Measurements from ENCODE around the gene PRICKLE3.

Gene PRICKLE3

GRCh38 chrX:49221868-49222267 lies 35.7 kb upstream of the PRICKLE3 start:
- no peak overlapping the region for H3K4me3 ChIP-seq (ENCODE audit: low read length)
- H3K27me3 ChIP-seq (ENCODE audit: control insufficient read depth, insufficient read depth, low read length) = peaks cover 4% of the 10 kb centered on the region
- no peak overlapping the region for H3K9ac ChIP-seq (ENCODE audit: low read depth, low read length)
- no peaks in the 10 kb centered on the region for H3K4me1 ChIP-seq (ENCODE audit: control insufficient read depth, insufficient read depth, low read length)
- no peak overlapping the region for H3K4me2 ChIP-seq (ENCODE audit: low read length)
- no peaks in the 10 kb centered on the region for H3K9me3 ChIP-seq (replicated peaks; ENCODE audit: low read length)
- H3K36me3 ChIP-seq (ENCODE audit: insufficient read depth, low read length) = no peaks in the 10 kb centered on the region

GRCh38 chrX:49220100-49220499 lies 33.9 kb upstream of the PRICKLE3 start:
- H3K36me3 ChIP-seq (ENCODE audit: insufficient read depth, low read length) = no peaks in the 10 kb centered on the region
- H3K4me1 ChIP-seq (ENCODE audit: control insufficient read depth, insufficient read depth, low read length) = no peaks in the 10 kb centered on the region
- no peaks in the 10 kb centered on the region for H3K27me3 ChIP-seq (ENCODE audit: control insufficient read depth, insufficient read depth, low read length)
- H3K9me3 ChIP-seq (replicated peaks; ENCODE audit: low read length) = no peaks in the 10 kb centered on the region
- no peak overlapping the region for H3K4me3 ChIP-seq (ENCODE audit: low read length)
- H3K4me2 ChIP-seq (ENCODE audit: low read length) = no peak overlapping the region
- H3K9ac ChIP-seq (ENCODE audit: low read depth, low read length) = no peak overlapping the region

GRCh38 chrX:49214996-49215526 lies 28.9 kb upstream of the PRICKLE3 start:
- H3K4me3 ChIP-seq (ENCODE audit: low read length) = no peak overlapping the region

DNA sequence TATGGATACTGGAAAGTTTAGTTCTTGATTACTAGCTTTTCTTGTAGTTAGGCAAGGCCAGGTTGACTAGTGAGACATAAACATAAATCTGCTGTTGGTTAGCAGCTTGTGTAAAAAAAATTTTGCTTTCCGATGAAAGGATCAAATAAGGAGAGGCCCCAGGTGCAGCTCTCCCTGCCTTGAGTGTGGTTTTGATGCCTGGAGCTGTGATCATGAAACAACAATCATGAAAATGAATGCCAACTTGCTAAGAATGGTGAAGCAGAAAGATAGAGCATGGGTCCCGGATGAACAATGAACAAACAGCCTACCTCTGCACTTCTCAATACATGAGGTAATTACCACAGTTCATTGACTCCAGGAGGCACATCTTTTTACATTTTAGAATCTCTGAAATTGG lies 28.2 kb upstream of the PRICKLE3 start:
- Histone ChIP-seq H3K27me3 (ENCODE audit: control insufficient read depth, insufficient read depth, low read length) (peaks cover 7% of the 10 kb centered on the region), H3K9me3 (replicated peaks; ENCODE audit: low read length) (no peaks in the 10 kb centered on the region), H3K4me3 (ENCODE audit: low read length) (no peak overlapping the region), H3K9ac (ENCODE audit: low read depth, low read length) (no peak overlapping the region), H3K4me1 (ENCODE audit: control insufficient read depth, insufficient read depth, low read length) (no peaks in the 10 kb centered on the region), H3K36me3 (ENCODE audit: insufficient read depth, low read length) (no peaks in the 10 kb centered on the region), H3K4me2 (ENCODE audit: low read length) (no peak overlapping the region)

More at GRCh38 chrX:49214996-49215526, 28.9 kb upstream of the PRICKLE3 start:
- Histone ChIP-seq H3K27me3 (ENCODE audit: control insufficient read depth, insufficient read depth, low read length) (peaks cover 7% of the 10 kb centered on the region), H3K4me1 (ENCODE audit: control insufficient read depth, insufficient read depth, low read length) (no peaks in the 10 kb centered on the region), H3K9me3 (replicated peaks; ENCODE audit: low read length) (no peaks in the 10 kb centered on the region), H3K36me3 (ENCODE audit: insufficient read depth, low read length) (no peaks in the 10 kb centered on the region), H3K9ac (ENCODE audit: low read depth, low read length) (no peak overlapping the region), H3K4me2 (ENCODE audit: low read length) (no peak overlapping the region)

- H3K4me1 ChIP-seq (ENCODE audit: control insufficient read depth, insufficient read depth, low read length) = no peaks in the 10 kb centered on the region
- peaks cover 7% of the 10 kb centered on the region for H3K27me3 ChIP-seq (ENCODE audit: control insufficient read depth, insufficient read depth, low read length)
- no peak overlapping the region for H3K9ac ChIP-seq (ENCODE audit: low read depth, low read length)
- H3K9me3 ChIP-seq (replicated peaks; ENCODE audit: low read length) = no peaks in the 10 kb centered on the region
- no peak overlapping the region for H3K4me2 ChIP-seq (ENCODE audit: low read length)
- H3K4me3 ChIP-seq (ENCODE audit: low read length) = no peak overlapping the region
- H3K36me3 ChIP-seq (ENCODE audit: insufficient read depth, low read length) = no peaks in the 10 kb centered on the region
These were observed 26.7 kb upstream of the PRICKLE3 start for GRCh38 chrX:49212861-49213260.

DNA sequence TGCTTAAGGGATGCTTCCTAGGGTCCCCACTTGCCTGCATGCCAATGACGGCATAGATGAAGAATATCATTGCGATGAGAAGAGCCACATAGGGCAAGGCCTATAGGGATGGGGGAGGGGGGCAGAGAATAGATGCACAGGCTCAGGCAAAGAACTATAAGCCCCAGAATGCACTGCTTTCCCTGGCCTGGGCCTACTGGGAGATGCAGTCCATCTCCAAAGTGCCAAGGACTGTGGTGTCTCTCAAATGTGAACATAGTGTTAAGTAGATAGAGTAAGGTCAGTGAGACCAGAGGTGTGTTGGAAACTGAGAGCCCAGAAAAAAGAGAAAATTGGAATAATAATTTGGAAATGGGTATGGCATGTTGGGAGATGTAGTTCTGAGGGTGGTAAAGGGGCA lies 26.0 kb upstream of the PRICKLE3 start:
- Histone ChIP-seq H3K9ac (ENCODE audit: low read depth, low read length) (no peak overlapping the region), H3K36me3 (ENCODE audit: insufficient read depth, low read length) (no peaks in the 10 kb centered on the region), H3K4me3 (ENCODE audit: low read length) (no peak overlapping the region), H3K9me3 (replicated peaks; ENCODE audit: low read length) (no peaks in the 10 kb centered on the region), H3K4me2 (ENCODE audit: low read length) (no peak overlapping the region), H3K4me1 (ENCODE audit: control insufficient read depth, insufficient read depth, low read length) (no peaks in the 10 kb centered on the region), H3K27me3 (ENCODE audit: control insufficient read depth, insufficient read depth, low read length) (peaks cover 7% of the 10 kb centered on the region)

DNA sequence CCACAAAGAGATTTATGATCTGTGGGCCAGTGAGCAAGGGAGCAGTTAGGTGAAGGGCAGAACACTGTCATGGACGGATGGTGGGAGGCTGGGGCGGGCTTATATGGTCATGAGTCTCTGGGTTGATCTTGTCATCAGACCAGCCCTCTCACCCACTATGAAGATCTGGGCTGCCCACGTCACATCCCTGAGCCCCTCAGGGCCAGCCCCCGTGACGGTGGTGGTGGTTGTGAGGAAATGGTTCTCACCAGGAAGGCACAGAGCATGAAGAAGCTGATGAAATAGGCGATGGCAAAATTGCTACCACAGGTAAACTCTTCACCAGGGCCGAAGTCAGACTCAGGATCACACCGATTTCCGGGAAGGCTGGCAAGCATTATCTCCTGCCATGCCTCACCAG lies 24.9 kb upstream of the PRICKLE3 start:
- Histone ChIP-seq H3K4me1 (ENCODE audit: control insufficient read depth, insufficient read depth, low read length) (no peaks in the 10 kb centered on the region), H3K27me3 (ENCODE audit: control insufficient read depth, insufficient read depth, low read length) (peaks cover 7% of the 10 kb centered on the region), H3K9me3 (replicated peaks; ENCODE audit: low read length) (no peaks in the 10 kb centered on the region)

GRCh38 chrX:49210406-49210805 lies 24.2 kb upstream of the PRICKLE3 start:
- no peaks in the 10 kb centered on the region for H3K9me3 ChIP-seq (replicated peaks; ENCODE audit: low read length)
- H3K4me1 ChIP-seq (ENCODE audit: control insufficient read depth, insufficient read depth, low read length) = no peaks in the 10 kb centered on the region
- H3K4me3 ChIP-seq (ENCODE audit: low read length) = no peak overlapping the region
- no peak overlapping the region for H3K4me2 ChIP-seq (ENCODE audit: low read length)
- no peak overlapping the region for H3K9ac ChIP-seq (ENCODE audit: low read depth, low read length)
- no peaks in the 10 kb centered on the region for H3K36me3 ChIP-seq (ENCODE audit: insufficient read depth, low read length)
- H3K27me3 ChIP-seq (ENCODE audit: control insufficient read depth, insufficient read depth, low read length) = peaks cover 7% of the 10 kb centered on the region

More for the DNA sequence above, 24.9 kb upstream of the PRICKLE3 start:
- Histone ChIP-seq H3K36me3 (ENCODE audit: insufficient read depth, low read length) (no peaks in the 10 kb centered on the region), H3K4me3 (ENCODE audit: low read length) (no peak overlapping the region), H3K9ac (ENCODE audit: low read depth, low read length) (no peak overlapping the region), H3K4me2 (ENCODE audit: low read length) (no peak overlapping the region)

GRCh38 chrX:49209434-49210251 lies 23.5 kb upstream of the PRICKLE3 start:
- Histone ChIP-seq H3K27me3 (ENCODE audit: control insufficient read depth, insufficient read depth, low read length) (peaks cover 7% of the 10 kb centered on the region), H3K9ac (ENCODE audit: low read depth, low read length) (no peak overlapping the region), H3K4me3 (ENCODE audit: low read length) (no peak overlapping the region), H3K9me3 (replicated peaks; ENCODE audit: low read length) (no peaks in the 10 kb centered on the region), H3K4me1 (ENCODE audit: control insufficient read depth, insufficient read depth, low read length) (no peaks in the 10 kb centered on the region), H3K4me2 (ENCODE audit: low read length) (no peak overlapping the region), H3K36me3 (ENCODE audit: insufficient read depth, low read length) (no peaks in the 10 kb centered on the region)

GRCh38 chrX:49208399-49208798 lies 22.2 kb upstream of the PRICKLE3 start:
- Histone ChIP-seq H3K9me3 (replicated peaks; ENCODE audit: low read length) (no peaks in the 10 kb centered on the region), H3K4me1 (ENCODE audit: control insufficient read depth, insufficient read depth, low read length) (no peaks in the 10 kb centered on the region), H3K4me3 (ENCODE audit: low read length) (no peak overlapping the region), H3K9ac (ENCODE audit: low read depth, low read length) (no peak overlapping the region), H3K4me2 (ENCODE audit: low read length) (no peak overlapping the region), H3K36me3 (ENCODE audit: insufficient read depth, low read length) (no peaks in the 10 kb centered on the region), H3K27me3 (ENCODE audit: control insufficient read depth, insufficient read depth, low read length) (peaks cover 7% of the 10 kb centered on the region)

- H3K4me2 ChIP-seq (ENCODE audit: low read length) = no peak overlapping the region
- no peaks in the 10 kb centered on the region for H3K36me3 ChIP-seq (ENCODE audit: insufficient read depth, low read length)
- peaks cover 7% of the 10 kb centered on the region for H3K27me3 ChIP-seq (ENCODE audit: control insufficient read depth, insufficient read depth, low read length)
- no peak overlapping the region for H3K4me3 ChIP-seq (ENCODE audit: low read length)
- no peak overlapping the region for H3K9ac ChIP-seq (ENCODE audit: low read depth, low read length)
- no peaks in the 10 kb centered on the region for H3K9me3 ChIP-seq (replicated peaks; ENCODE audit: low read length)
- no peaks in the 10 kb centered on the region for H3K4me1 ChIP-seq (ENCODE audit: control insufficient read depth, insufficient read depth, low read length)
These were observed 20.4 kb upstream of the PRICKLE3 start for GRCh38 chrX:49206543-49206942.

DNA sequence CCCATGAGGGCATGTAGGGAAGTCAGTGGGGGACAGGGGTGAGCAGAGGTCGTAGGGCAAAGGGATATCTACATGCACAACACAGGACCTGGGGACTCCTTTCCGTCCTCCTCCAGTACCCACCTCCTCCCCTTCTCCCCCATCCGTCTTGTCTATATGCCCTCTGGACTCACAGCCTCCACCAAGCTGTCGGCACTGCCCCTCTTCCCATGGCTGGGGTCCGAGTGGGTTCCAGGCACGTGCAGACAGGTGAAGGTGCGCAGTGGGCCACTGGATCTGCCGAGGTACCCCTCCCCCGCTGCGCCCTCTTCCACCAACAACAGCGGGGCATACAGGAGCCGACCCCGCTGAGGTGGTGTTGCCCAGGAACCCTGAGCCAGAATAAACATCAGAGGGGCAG lies 19.3 kb upstream of the PRICKLE3 start:
- Histone ChIP-seq H3K4me1 (ENCODE audit: control insufficient read depth, insufficient read depth, low read length) (peaks cover 2% of the 10 kb centered on the region), H3K36me3 (ENCODE audit: insufficient read depth, low read length) (no peaks in the 10 kb centered on the region), H3K9ac (ENCODE audit: low read depth, low read length) (no peak overlapping the region), H3K27me3 (ENCODE audit: control insufficient read depth, insufficient read depth, low read length) (peaks cover 4% of the 10 kb centered on the region), H3K9me3 (replicated peaks; ENCODE audit: low read length) (no peaks in the 10 kb centered on the region), H3K4me2 (ENCODE audit: low read length) (no peak overlapping the region), H3K4me3 (ENCODE audit: low read length) (no peak overlapping the region)
